GM12878 (cell line): Measurements from ENCODE around the gene LRSAM1. TPM values are rescaled to one million over a fixed set of nuclear protein-coding genes. Genes with fewer than 3 reads are reported as not detected.

Experiments used
- ATAC-seq: fragments of 200-7000 bp; cut with Tn5 transposase; 3 replicates; pipeline ENCODE4 v1.9.1; 2020; ENCODE audit warnings: mild to moderate bottlenecking, moderate library complexity
- BruUV-seq: library from RNA; stranded (reverse); fragments of 400-500 nt; replicated peaks from 2 replicates; lab custom pipeline; 2021; lab: Mats Ljungman, UMichigan
- CTCF ChIA-PET: fragments of 300-600 bp; sonication (Branson Sonifier 250); formaldehyde crosslinking; extraction: SDS; loops from one replicate; lab custom pipeline; 2021; ENCODE audit warnings: inconsistent platforms; lab: Yijun Ruan, JAX
- POLR2A ChIA-PET: fragments of 350-600 bp; formaldehyde crosslinking; extraction: SDS; loops from one replicate; lab custom pipeline; 2021; ENCODE audit warnings: inconsistent platforms; lab: Charles Lee
- RAD21 ChIA-PET: fragments of 300-600 bp; sonication (Branson Sonifier 250); formaldehyde crosslinking; loops from one replicate; lab custom pipeline; 2023; ENCODE audit warnings: antibody characterized with exemption; ENCODE audit not compliant: unreplicated experiment; lab: Charles Lee
- SMC1A ChIA-PET: fragments of 300-600 bp; sonication (Branson Sonifier 250); formaldehyde crosslinking; loops from one replicate; lab custom pipeline; 2023; ENCODE audit not compliant: unreplicated experiment, uncharacterized antibody; lab: Charles Lee
- DNase-seq: peaks from one replicate; pipeline ENCODE4 v3.0.0-alpha.2; 2011; ENCODE audit warnings: low read depth, low spot score
- FAIRE-seq: peaks from 3 replicates; lab custom pipeline; 2011; peaks lifted over from hg19 to GRCh38; lab: Jason Lieb, UNC
- H2AFZ ChIP-seq: 2 replicates; pipeline ENCODE4 v1.6.0; 2011; ENCODE audit warnings: low read depth, low read length, control low read depth; ENCODE audit not compliant: control insufficient read depth
- H3K27ac ChIP-seq: 2 replicates; pipeline ENCODE4 v1.5.1; 2011; ENCODE audit warnings: control low read depth; ENCODE audit not compliant: control insufficient read depth, insufficient read depth
- H3K27me3 ChIP-seq, 2 experiments: replicated peaks in 1 of 2; 2 replicates each; pipeline versions ENCODE4 v1.6.0 to v1.6.1; 2011; ENCODE audit warnings: low read length in 1 of 2; ENCODE audit not compliant: control insufficient read depth in 2 of 2, insufficient read depth in 2 of 2
- H3K36me3 ChIP-seq, 2 experiments: 2 replicates each; pipeline ENCODE4 v1.5.1; 2011; ENCODE audit warnings: low read length in 1 of 2; ENCODE audit not compliant: control insufficient read depth in 2 of 2, insufficient read depth in 2 of 2
- H3K4me1 ChIP-seq: 2 replicates; pipeline ENCODE4 v1.6.1; 2011; ENCODE audit warnings: mild to moderate bottlenecking, low read length, moderate library complexity, mixed read lengths; ENCODE audit not compliant: control insufficient read depth, insufficient read depth
- H3K4me2 ChIP-seq: 2 replicates; pipeline ENCODE4 v1.6.0; 2011; ENCODE audit warnings: control low read depth; ENCODE audit not compliant: control insufficient read depth, insufficient read depth
- H3K4me3 ChIP-seq: fragments of 200-600 bp; sonication (generic); 2 replicates; pipeline ENCODE4 v1.5.1; 2016
- H3K79me2 ChIP-seq: 2 replicates; pipeline ENCODE4 v1.6.0; 2011; ENCODE audit warnings: low read length; ENCODE audit not compliant: control insufficient read depth, insufficient read depth
- H3K9ac ChIP-seq: 2 replicates; pipeline ENCODE4 v1.8.0; 2011; ENCODE audit warnings: low read length, control low read depth, mixed read lengths; ENCODE audit not compliant: control insufficient read depth, insufficient read depth
- H3K9me3 ChIP-seq: replicated peaks from 3 replicates; pipeline ENCODE4 v1.5.1; 2011; ENCODE audit warnings: mild to moderate bottlenecking, low read length; ENCODE audit not compliant: control insufficient read depth, insufficient read depth
- H4K20me1 ChIP-seq: 2 replicates; pipeline ENCODE4 v1.6.0; 2011; ENCODE audit not compliant: control insufficient read depth, insufficient read depth
- HDGF ChIP-seq: fragments of 450-650 bp; IDR thresholded peaks from 2 replicates; pipeline ENCODE4 v1.6.1; 2016; ENCODE audit warnings: antibody characterized with exemption
- HSF1 ChIP-seq: fragments of 150-350 bp; IDR thresholded peaks from 2 replicates; pipeline ENCODE4 v1.6.1; 2014; ENCODE audit warnings: mild to moderate bottlenecking, low read depth, low read length
- ZNF24 ChIP-seq: fragments of 450-650 bp; IDR thresholded peaks from 2 replicates; pipeline ENCODE4 v1.6.1; 2017; ENCODE audit warnings: antibody characterized with exemption, mild to moderate bottlenecking
- WGBS: methylation state at CpG from one replicate; pipeline ENCODE4 v1.1.6; 2016; ENCODE audit warnings: low lambda C conversion rate; ENCODE audit not compliant: insufficient replicate concordance, insufficient coverage; ENCODE audit errors: missing lambda C conversion rate; 5-methylcytosine and 5-hydroxymethylcytosine counted together
- in situ Hi-C: fragments of 300-500 bp; cut with MboI; formaldehyde crosslinking; loops from 9 replicates; pipeline ENCODE4 v1.14.3; 2018; ENCODE audit warnings: mixed read lengths
- intact Hi-C: fragments of 100-400 bp; cut with micrococcal nuclease; formaldehyde crosslinking; loops from one replicate; pipeline ENCODE4 v1.14.2; 2022; ENCODE audit not compliant: unreplicated experiment
- polyA plus RNA-seq, 11 experiments: library from polyadenylated mRNA; depleted of rRNA in 4 of 11; unstranded in 6 of 11; stranded (reverse) in 5 of 11; fragments of >200 nt; fragmentation: Nextera tagmentation in 4 of 11; fragmentation: Illumina TruSeq in 1 of 11; extraction: Ambion mirVana in 4 of 11; extraction: Trizol in 1 of 11; gene quantifications; 1 replicate in 1 of 11; 2 replicates in 10 of 11; pipeline versions ENCODE4 v1.2.1 to v1.2.3, GENCODE V29; 2011 to 2016; ENCODE audit warnings: inconsistent platforms in 2 of 11, missing spikeins in 2 of 11, low read depth in 1 of 11
- total RNA-seq, 4 experiments: library from RNA; depleted of rRNA in 3 of 4; stranded (reverse); fragments of >200 nt in 3 of 4; fragmentation: Illumina TruSeq in 1 of 4; extraction: Trizol in 1 of 4; gene quantifications; 2 replicates each; pipeline versions ENCODE4 v1.2.1 to v1.2.3, GENCODE V29; 2013 to 2021
- TF ChIP-seq, protein P1 (sequence below): fragments of 450-650 bp; IDR thresholded peaks from 2 replicates; pipeline ENCODE4 v1.6.1; 2017; ENCODE audit warnings: borderline replicate concordance

LRSAM1 gene
- total and polyA plus RNA-seq, 10 of the 15 experiments (the other 5 are each of a cell fraction or from before 2014, with no cell fraction given): 0.14 to 23.4 (median 11.7) TPM

GRCh38 chr9:127522727-127523126, 71.4 kb downstream of the LRSAM1 start:
- ChIA-PET RAD21 (no interaction called here), POLR2A (no interaction called here), SMC1A (no interaction called here), CTCF (no interaction called here)
- Histone ChIP-seq H4K20me1 (no peaks in the 10 kb centered on the region), H3K27me3 (no peaks in the 10 kb centered on the region), H2AFZ (no peak overlapping the region), H3K9me3 (peaks cover 13% of the 10 kb centered on the region; the same call in 2 of the 3 replicates), H3K4me3 (no peak overlapping the region), H3K36me3 (no peaks in the 10 kb centered on the region), H3K79me2 (no peaks in the 10 kb centered on the region), H3K9ac (no peak overlapping the region), H3K4me2 (no peak overlapping the region), H3K27ac (no peak overlapping the region), H3K4me1 (peaks cover 13% of the 10 kb centered on the region)
- in situ Hi-C loops: no loop called here
- WGBS: 0% methylated on average over 2 of the region's 2 CpGs
- BruUV-seq: no TSS peak
- ATAC-seq (no peak), DNase-seq (no peak), FAIRE-seq (no peak)
- TF ChIP-seq HDGF (no peak), HSF1 (no peak), ZNF24 (no peak)
- TF ChIP-seq, protein P1, sequence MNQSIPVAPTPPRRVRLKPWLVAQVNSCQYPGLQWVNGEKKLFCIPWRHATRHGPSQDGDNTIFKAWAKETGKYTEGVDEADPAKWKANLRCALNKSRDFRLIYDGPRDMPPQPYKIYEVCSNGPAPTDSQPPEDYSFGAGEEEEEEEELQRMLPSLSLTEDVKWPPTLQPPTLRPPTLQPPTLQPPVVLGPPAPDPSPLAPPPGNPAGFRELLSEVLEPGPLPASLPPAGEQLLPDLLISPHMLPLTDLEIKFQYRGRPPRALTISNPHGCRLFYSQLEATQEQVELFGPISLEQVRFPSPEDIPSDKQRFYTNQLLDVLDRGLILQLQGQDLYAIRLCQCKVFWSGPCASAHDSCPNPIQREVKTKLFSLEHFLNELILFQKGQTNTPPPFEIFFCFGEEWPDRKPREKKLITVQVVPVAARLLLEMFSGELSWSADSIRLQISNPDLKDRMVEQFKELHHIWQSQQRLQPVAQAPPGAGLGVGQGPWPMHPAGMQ: no peak
- intact Hi-C loops: no loop called here
